Measurements from ENCODE around the gene MYO5B. TPM values are rescaled to one million over a fixed set of nuclear protein-coding genes. Genes with fewer than 3 reads are reported as not detected.

The MYO5B gene
- total and polyA plus RNA-seq, 2 donors (not counting 1 experiment from before 2014, with no cell fraction given), result 0.30 to 1.7 TPM

DNA sequence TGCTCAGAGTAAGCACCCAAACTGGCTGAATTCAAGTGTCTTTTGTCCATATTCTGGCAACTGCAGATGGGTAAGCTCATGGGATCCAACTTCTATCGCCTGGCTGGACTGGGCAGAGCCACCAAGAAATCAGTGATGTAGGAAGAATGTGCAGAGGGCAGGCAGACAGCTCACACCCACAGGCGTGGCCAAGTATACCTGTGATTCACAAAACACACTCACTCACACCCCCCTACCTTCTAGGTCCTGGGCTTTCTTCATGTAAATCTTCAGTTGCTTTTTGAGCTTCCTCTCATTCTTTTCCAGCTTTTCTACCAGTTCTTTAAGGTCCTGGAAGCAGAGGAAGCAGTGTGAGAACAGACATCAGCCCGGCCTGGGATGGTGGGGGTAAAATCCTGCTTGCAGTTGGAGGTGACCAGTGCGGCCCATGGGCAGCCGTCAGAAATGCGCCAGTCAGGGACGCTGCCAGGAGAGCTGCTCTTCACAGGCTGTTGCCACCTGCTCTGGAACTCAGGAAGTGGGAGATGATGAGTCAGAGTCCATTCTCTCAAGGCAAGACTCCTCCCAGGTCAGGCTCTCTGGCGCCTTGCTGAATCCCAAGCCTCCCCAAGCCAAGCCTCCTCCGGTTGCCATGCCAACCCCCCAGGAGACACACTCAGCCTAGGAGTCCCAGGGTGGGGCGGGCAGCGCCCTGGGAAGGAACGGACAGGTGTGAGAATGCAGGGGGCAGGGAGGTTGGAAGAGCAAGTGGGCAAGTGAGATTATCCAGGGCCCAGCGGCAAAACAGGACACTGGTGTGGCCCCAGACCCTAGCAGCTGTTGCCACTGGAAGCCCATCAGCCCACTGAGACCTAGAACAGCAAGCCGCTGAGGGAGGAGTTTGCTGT lies 345.4 kb downstream of the MYO5B start:
- ATAC-seq (ENCODE audit: low read depth), result no peak
- peaks cover 20% of the 10 kb centered on the region for H3K27me3 Mint-ChIP-seq

DNA sequence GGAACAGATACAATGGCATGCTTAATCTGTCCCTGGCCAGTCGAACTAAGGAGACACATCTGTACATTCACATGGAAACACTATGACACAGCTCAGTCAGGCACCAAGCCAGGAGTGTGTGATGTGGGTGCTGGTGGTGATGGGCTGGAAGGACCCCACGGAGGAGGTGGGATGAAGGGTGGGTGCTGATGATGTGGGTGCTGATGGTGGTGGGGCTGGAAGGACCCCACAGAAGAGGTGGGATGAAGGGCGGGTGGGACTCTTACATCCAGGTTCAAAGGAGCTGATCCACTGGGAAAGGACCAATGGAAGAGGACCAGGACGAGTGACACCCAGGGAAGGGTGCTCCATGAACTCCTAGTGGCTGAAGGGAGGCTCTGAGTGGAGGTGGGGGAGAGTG lies 346.8 kb downstream of the MYO5B start:
- no peaks in the 10 kb centered on the region for H3K9me3 Mint-ChIP-seq (ENCODE audit: insufficient read depth)
- peaks cover 20% of the 10 kb centered on the region for H3K27me3 Mint-ChIP-seq
- no peaks in the 10 kb centered on the region for H3K36me3 ChIP-seq (replicated peaks in 1 of 2; ENCODE audit: control extremely low read depth in 1 of 2, control insufficient read depth in 1 of 2, extremely low read depth in 1 of 2, insufficient read depth in 2 of 2, low read length in 1 of 2)
- H3K4me1 ChIP-seq (ENCODE audit: control insufficient read depth in 2 of 2, insufficient read depth in 2 of 2, low read length in 2 of 2), result no peaks in the 10 kb centered on the region
- CTCF ChIA-PET, result interaction anchor here (1.7 to 2.4 kb wide), 2 partner anchors 10 to 14 kb away, joined by 3 to 11 read pairs; no protein-coding TSS in a partner anchor
- H3K4me3 ChIP-seq (ENCODE audit: control extremely low read depth in 1 of 5, extremely low read depth in 1 of 5, insufficient read depth in 1 of 5, low read depth in 2 of 5, low read length in 4 of 5), result no peak overlapping the region
- no peaks in the 10 kb centered on the region for H3K9me3 ChIP-seq (ENCODE audit: control extremely low read depth in 1 of 3, control insufficient read depth in 2 of 3, insufficient read depth in 1 of 3, low read length in 2 of 3)
- no peaks in the 10 kb centered on the region for H3K4me1 Mint-ChIP-seq
- no peaks in the 10 kb centered on the region for H4K20me1 ChIP-seq (ENCODE audit: control insufficient read depth, insufficient read depth, low read length, poor library complexity, severe bottlenecking)
- H3K27ac Mint-ChIP-seq, result no peak overlapping the region
- no peak for ATAC-seq (ENCODE audit: low read depth)
- H3K9ac ChIP-seq (ENCODE audit: low read length), result no peak overlapping the region
- POLR2A ChIA-PET, result no interaction called here
- DNase-seq, result no peak
- TF ChIP-seq EZH2 (IDR thresholded peaks at IDR 0.05; ENCODE audit: borderline replicate concordance, insufficient read depth, low read depth, low read length, poor library complexity, severe bottlenecking), result no peak
- TF ChIP-seq, protein P1, sequence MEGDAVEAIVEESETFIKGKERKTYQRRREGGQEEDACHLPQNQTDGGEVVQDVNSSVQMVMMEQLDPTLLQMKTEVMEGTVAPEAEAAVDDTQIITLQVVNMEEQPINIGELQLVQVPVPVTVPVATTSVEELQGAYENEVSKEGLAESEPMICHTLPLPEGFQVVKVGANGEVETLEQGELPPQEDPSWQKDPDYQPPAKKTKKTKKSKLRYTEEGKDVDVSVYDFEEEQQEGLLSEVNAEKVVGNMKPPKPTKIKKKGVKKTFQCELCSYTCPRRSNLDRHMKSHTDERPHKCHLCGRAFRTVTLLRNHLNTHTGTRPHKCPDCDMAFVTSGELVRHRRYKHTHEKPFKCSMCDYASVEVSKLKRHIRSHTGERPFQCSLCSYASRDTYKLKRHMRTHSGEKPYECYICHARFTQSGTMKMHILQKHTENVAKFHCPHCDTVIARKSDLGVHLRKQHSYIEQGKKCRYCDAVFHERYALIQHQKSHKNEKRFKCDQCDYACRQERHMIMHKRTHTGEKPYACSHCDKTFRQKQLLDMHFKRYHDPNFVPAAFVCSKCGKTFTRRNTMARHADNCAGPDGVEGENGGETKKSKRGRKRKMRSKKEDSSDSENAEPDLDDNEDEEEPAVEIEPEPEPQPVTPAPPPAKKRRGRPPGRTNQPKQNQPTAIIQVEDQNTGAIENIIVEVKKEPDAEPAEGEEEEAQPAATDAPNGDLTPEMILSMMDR (IDR thresholded peaks at IDR 0.05), result no peak
- H3K4me3 Mint-ChIP-seq, result no peak overlapping the region
- intact Hi-C loops (cut with micrococcal nuclease), result no loop called here
- no peak overlapping the region for H2AFZ ChIP-seq (ENCODE audit: insufficient read depth, low read depth, low read length, poor library complexity, severe bottlenecking)
- H3K4me2 ChIP-seq (replicated peaks; ENCODE audit: low read depth, low read length, poor library complexity, severe bottlenecking), result no peak overlapping the region
- H3K79me2 ChIP-seq (ENCODE audit: control insufficient read depth, insufficient read depth, low read length), result no peaks in the 10 kb centered on the region
- H3K27ac ChIP-seq (ENCODE audit: low read length in 2 of 2), result no peak overlapping the region
- peaks cover 0 to 2% (median 0%) of the 10 kb centered on the region in 4 experiments for H3K27me3 ChIP-seq (replicated peaks in 1 of 4; ENCODE audit: control extremely low read depth in 1 of 4, control insufficient read depth in 3 of 4, insufficient read depth in 4 of 4, low read length in 3 of 4)
- 74% methylated on average over 3 of the region's 4 CpGs for WGBS (ENCODE audit: insufficient coverage)

More for the DNA sequence above, 345.4 kb downstream of the MYO5B start:
- ChIA-PET POLR2A (no interaction called here), CTCF (no interaction called here)
- Mint-ChIP-seq H3K4me3 (no peak overlapping the region), H3K4me1 (no peaks in the 10 kb centered on the region), H3K27ac (no peak overlapping the region), H3K9me3 (ENCODE audit: insufficient read depth) (no peaks in the 10 kb centered on the region)
- Histone ChIP-seq H3K79me2 (ENCODE audit: control insufficient read depth, insufficient read depth, low read length) (no peaks in the 10 kb centered on the region), H3K4me1 (ENCODE audit: control insufficient read depth in 2 of 2, insufficient read depth in 2 of 2, low read length in 2 of 2) (no peaks in the 10 kb centered on the region), H3K36me3 (replicated peaks in 1 of 2; ENCODE audit: control extremely low read depth in 1 of 2, control insufficient read depth in 1 of 2, extremely low read depth in 1 of 2, insufficient read depth in 2 of 2, low read length in 1 of 2) (no peaks in the 10 kb centered on the region), H3K9me3 (ENCODE audit: control extremely low read depth in 1 of 3, control insufficient read depth in 2 of 3, insufficient read depth in 1 of 3, low read length in 2 of 3) (no peaks in the 10 kb centered on the region), H3K27me3 (replicated peaks in 1 of 4; ENCODE audit: control extremely low read depth in 1 of 4, control insufficient read depth in 3 of 4, insufficient read depth in 4 of 4, low read length in 3 of 4) (peaks cover 0 to 2% (median 0%) of the 10 kb centered on the region in 4 experiments), H3K4me3 (ENCODE audit: control extremely low read depth in 1 of 5, extremely low read depth in 1 of 5, insufficient read depth in 1 of 5, low read depth in 2 of 5, low read length in 4 of 5) (no peak overlapping the region), H3K9ac (ENCODE audit: low read length) (no peak overlapping the region), H3K27ac (ENCODE audit: low read length in 2 of 2) (no peak overlapping the region), H2AFZ (ENCODE audit: insufficient read depth, low read depth, low read length, poor library complexity, severe bottlenecking) (no peak overlapping the region), H3K4me2 (replicated peaks; ENCODE audit: low read depth, low read length, poor library complexity, severe bottlenecking) (no peak overlapping the region), H4K20me1 (ENCODE audit: control insufficient read depth, insufficient read depth, low read length, poor library complexity, severe bottlenecking) (no peaks in the 10 kb centered on the region)
- TF ChIP-seq EZH2 (IDR thresholded peaks at IDR 0.05; ENCODE audit: borderline replicate concordance, insufficient read depth, low read depth, low read length, poor library complexity, severe bottlenecking), result no peak
- TF ChIP-seq, protein P1 (IDR thresholded peaks at IDR 0.05), result no peak
- no peak for DNase-seq
- intact Hi-C loops (cut with micrococcal nuclease), result no loop called here
- WGBS (ENCODE audit: insufficient coverage), result 91% methylated on average over 9 of the region's 14 CpGs

Measured in B cell (primary cell).